IPS DF 6.9 (cell line): ENCODE data around the gene MLXIPL.

Experiments
- DNase-seq: peaks from one replicate; pipeline ENCODE4 v3.0.0-alpha.2; 2013; ENCODE audit warnings: low read depth, low spot score
- H3K27ac ChIP-seq: one replicate; pipeline ENCODE4 v1.5.1; 2013; ENCODE audit warnings: low read length, control low read depth
- H3K27me3 ChIP-seq: 2 replicates; pipeline ENCODE4 v1.6.1; 2013; ENCODE audit warnings: mild to moderate bottlenecking, low read length; ENCODE audit not compliant: control insufficient read depth, insufficient read depth
- H3K36me3 ChIP-seq: 2 replicates; pipeline ENCODE4 v1.6.1; 2013; ENCODE audit warnings: low read length; ENCODE audit not compliant: control insufficient read depth, insufficient read depth
- H3K4me1 ChIP-seq: 2 replicates; pipeline ENCODE4 v1.6.1; 2013; ENCODE audit warnings: low read length; ENCODE audit not compliant: control insufficient read depth, insufficient read depth
- H3K4me3 ChIP-seq: 2 replicates; pipeline ENCODE4 v1.5.1; 2013; ENCODE audit warnings: mild to moderate bottlenecking, low read length
- H3K9me3 ChIP-seq: 2 replicates; pipeline ENCODE4 v1.6.1; 2013; ENCODE audit warnings: low read length, inconsistent platforms; ENCODE audit not compliant: control insufficient read depth, insufficient read depth
- WGBS: extraction: QIAGEN DNeasy Blood & Tissue Kit; methylation state at CpG from one replicate; pipeline ENCODE4 v1.1.7; 2013; ENCODE audit warnings: mixed read lengths, missing lambda C conversion rate; ENCODE audit not compliant: insufficient read length, insufficient coverage; 5-methylcytosine and 5-hydroxymethylcytosine counted together

Gene MLXIPL

GRCh38 chr7:73644688-73645286 is 20.5 kb upstream of the MLXIPL start:
- WGBS: no CpG with 5 or more reads among the region's 5 CpGs
- DNase-seq: no peak
- H3K4me3 ChIP-seq: no peak overlapping the region
- H3K9me3 ChIP-seq: no peaks in the 10 kb centered on the region; the same call in 1 of the 2 replicates
- H3K36me3 ChIP-seq: no peaks in the 10 kb centered on the region
- no peaks in the 10 kb centered on the region for H3K4me1 ChIP-seq
- peaks cover 5% of the 10 kb centered on the region; the same call in 1 of the 2 replicates for H3K27me3 ChIP-seq
- H3K27ac ChIP-seq: no peak overlapping the region

- no peaks in the 10 kb centered on the region; the same call in 1 of the 2 replicates for H3K27me3 ChIP-seq
- no peak for DNase-seq
- no peaks in the 10 kb centered on the region for H3K4me1 ChIP-seq
- no peaks in the 10 kb centered on the region for H3K36me3 ChIP-seq
- WGBS: no CpG with 5 or more reads among the region's 2 CpGs
- no peaks in the 10 kb centered on the region; the same call in 1 of the 2 replicates for H3K9me3 ChIP-seq
- no peak overlapping the region for H3K27ac ChIP-seq
- no peak overlapping the region for H3K4me3 ChIP-seq
Observed at GRCh38 chr7:73642834-73643233, 18.5 kb upstream of the MLXIPL start.

DNA sequence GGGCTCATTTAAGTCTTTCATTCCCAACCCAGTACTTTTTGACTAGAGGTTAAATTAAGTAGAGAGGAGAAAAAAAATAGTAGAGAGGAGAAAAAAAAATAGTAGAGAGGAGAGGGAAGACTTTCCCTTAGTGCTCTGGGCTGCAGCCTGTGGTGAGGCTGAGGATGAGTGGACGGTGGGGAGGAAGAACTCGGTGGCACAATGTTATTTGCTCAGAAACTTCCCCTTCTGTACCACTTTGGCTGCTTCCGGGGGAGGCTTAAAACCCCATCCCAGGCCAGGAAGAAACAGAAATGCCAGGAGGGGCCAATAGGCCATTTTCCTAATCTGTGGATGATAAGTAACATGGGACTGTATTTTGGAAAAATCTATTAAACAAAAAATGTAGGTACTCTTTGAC is 14.6 kb upstream of the MLXIPL start:
- H3K4me1 ChIP-seq: 0 out of 2 replicates have a peak, but pooled peaks cover 1% of the 10 kb centered on the region
- no CpG with 5 or more reads among the region's 3 CpGs for WGBS
- H3K27ac ChIP-seq: no peak overlapping the region
- DNase-seq: no peak
- H3K4me3 ChIP-seq: no peak overlapping the region
- H3K36me3 ChIP-seq: no peaks in the 10 kb centered on the region
- no peaks in the 10 kb centered on the region for H3K27me3 ChIP-seq
- H3K9me3 ChIP-seq: no peaks in the 10 kb centered on the region; the same call in 1 of the 2 replicates

DNA sequence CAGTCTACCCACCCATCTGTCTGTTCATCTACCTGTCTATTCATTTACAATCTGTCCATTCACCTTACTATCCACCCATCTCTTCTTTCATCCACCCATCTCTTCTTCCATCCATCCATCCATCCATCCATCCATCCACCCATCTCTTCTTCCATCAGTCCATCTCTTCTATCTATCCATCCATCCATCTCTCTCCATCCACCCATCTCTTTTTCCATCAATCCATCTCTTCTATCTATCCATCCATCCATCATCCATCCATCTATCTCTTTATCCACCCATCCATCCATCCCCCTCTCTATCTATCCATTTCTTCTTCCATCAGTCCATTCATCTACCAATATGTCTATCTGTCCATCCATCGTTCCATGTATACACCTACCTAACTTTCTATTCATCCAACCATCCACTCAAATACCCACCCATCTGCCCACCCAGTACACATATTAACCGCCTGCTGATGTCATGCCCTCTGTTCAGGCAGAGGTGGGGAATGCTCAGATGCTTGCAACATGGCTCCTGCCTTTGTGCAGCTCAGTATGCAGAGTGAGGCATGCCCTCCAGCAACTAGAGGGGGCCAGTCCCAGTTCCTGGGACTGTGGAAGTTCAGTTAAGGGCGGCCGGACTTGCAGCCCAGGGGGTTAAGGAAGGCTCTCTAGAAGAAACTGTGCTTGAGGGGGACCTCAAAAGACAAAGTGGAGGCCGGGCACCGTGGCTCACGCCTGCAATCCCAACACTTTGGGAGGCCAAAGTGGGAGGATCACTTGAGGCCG is 11.3 kb upstream of the MLXIPL start:
- 100% methylated on average over 1 of the region's 8 CpGs for WGBS
- Histone ChIP-seq H3K9me3 (no peaks in the 10 kb centered on the region), H3K27me3 (no peaks in the 10 kb centered on the region), H3K36me3 (no peaks in the 10 kb centered on the region), H3K4me3 (no peak overlapping the region), H3K4me1 (0 out of 2 replicates have a peak, but pooled peaks cover 1% of the 10 kb centered on the region), H3K27ac (no peak overlapping the region)
- no peak for DNase-seq

- Histone ChIP-seq H3K9me3 (no peaks in the 10 kb centered on the region), H3K4me3 (no peak overlapping the region), H3K4me1 (0 out of 2 replicates have a peak, but pooled peaks cover 1% of the 10 kb centered on the region), H3K27me3 (no peaks in the 10 kb centered on the region), H3K36me3 (no peaks in the 10 kb centered on the region), H3K27ac (no peak overlapping the region)
- DNase-seq: no peak
- WGBS: no CpG with 5 or more reads among the region's 8 CpGs
Observed at GRCh38 chr7:73633844-73634243, 9.5 kb upstream of the MLXIPL start.

DNA sequence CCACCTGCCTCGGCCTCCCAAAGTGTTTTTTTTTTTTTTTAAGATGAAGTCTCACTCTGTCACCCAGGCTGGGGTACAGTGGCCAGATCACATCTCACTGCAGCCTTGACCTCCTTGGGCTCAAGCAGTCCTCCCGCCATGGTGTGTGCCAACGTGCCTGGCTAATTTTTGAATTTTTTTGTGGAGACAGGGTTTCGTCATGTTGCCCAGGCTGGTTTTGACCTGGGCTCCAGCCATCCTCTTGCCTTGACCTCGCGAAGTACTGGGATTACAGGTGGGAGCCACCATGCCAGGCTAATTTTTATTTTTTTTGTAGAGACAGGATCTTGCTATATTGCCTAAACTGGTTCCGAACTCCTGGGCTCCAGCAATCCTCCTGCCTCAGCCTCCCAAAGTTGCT is 9.0 kb upstream of the MLXIPL start:
- no peak overlapping the region for H3K27ac ChIP-seq
- H3K4me1 ChIP-seq: 0 out of 2 replicates have a peak, but pooled peaks cover 1% of the 10 kb centered on the region
- no peak overlapping the region for H3K4me3 ChIP-seq
- WGBS: no CpG with 5 or more reads among the region's 7 CpGs
- H3K9me3 ChIP-seq: no peaks in the 10 kb centered on the region
- no peak for DNase-seq
- no peaks in the 10 kb centered on the region for H3K36me3 ChIP-seq
- H3K27me3 ChIP-seq: no peaks in the 10 kb centered on the region

GRCh38 chr7:73631558-73631957 is 7.2 kb upstream of the MLXIPL start:
- H3K9me3 ChIP-seq: no peaks in the 10 kb centered on the region
- no peak overlapping the region for H3K4me3 ChIP-seq
- no peaks in the 10 kb centered on the region for H3K36me3 ChIP-seq
- no peaks in the 10 kb centered on the region; the same call in 1 of the 2 replicates for H3K27me3 ChIP-seq
- no CpG with 5 or more reads among the region's 1 CpG for WGBS
- peaks cover 4% of the 10 kb centered on the region; the same call in 1 of the 2 replicates for H3K4me1 ChIP-seq
- no peak overlapping the region for H3K27ac ChIP-seq
- no peak for DNase-seq

DNA sequence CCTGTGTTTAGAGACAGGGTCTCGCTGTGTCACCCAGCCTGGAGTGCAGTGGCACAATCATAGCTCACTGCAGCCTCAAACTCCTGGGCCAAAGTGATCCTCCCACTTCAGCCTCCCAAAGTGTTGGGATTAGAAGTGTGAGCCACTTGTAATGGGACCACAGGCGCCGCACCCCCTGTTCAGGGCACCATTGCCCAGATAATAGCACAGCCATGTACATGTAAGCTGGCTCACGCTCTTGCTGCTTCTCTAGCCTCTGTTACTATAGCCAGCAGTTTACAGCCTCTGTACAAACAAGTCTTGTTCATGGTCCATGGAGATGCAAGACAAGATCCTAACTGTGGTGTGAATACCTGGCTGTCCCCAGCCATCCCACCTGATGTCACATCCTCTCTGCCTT is 4.2 kb upstream of the MLXIPL start:
- H3K27ac ChIP-seq: no peak overlapping the region
- H3K27me3 ChIP-seq: peaks cover under 1% of the 10 kb centered on the region
- peaks cover 3% of the 10 kb centered on the region; the same call in 1 of the 2 replicates for H3K4me1 ChIP-seq
- no peaks in the 10 kb centered on the region for H3K36me3 ChIP-seq
- WGBS: no CpG with 5 or more reads among the region's 4 CpGs
- no peak overlapping the region for H3K4me3 ChIP-seq
- DNase-seq: no peak
- H3K9me3 ChIP-seq: no peaks in the 10 kb centered on the region

DNA sequence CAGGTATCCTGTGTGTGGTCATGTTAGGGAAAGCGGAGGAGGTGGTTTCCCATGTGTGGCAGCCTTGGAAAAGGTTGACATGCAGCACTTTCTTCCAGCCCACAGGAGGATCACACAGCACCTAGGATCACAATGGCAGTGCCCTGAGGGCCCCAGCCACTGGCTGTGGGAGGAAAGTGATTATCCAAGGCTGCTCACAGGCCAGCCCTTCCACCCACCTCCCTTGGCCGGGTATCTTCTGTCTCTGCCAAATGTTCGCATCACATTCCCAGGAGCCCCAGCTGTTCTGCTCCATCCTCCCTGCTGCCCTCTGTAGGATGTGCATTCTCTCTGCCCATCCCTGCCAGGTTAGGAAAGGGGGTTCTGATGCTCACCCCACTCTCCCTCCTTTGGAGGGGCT is 2.5 kb upstream of the MLXIPL start:
- peaks cover 2% of the 10 kb centered on the region for H3K27me3 ChIP-seq
- DNase-seq: no peak
- WGBS: no CpG with 5 or more reads among the region's 3 CpGs
- H3K27ac ChIP-seq: no peak overlapping the region
- peaks cover 3% of the 10 kb centered on the region; the same call in 1 of the 2 replicates for H3K4me1 ChIP-seq
- H3K9me3 ChIP-seq: no peaks in the 10 kb centered on the region
- H3K4me3 ChIP-seq: no peak overlapping the region
- H3K36me3 ChIP-seq: no peaks in the 10 kb centered on the region

- Histone ChIP-seq H3K4me3 (no peak overlapping the region), H3K27ac (no peak overlapping the region), H3K36me3 (no peaks in the 10 kb centered on the region), H3K9me3 (no peaks in the 10 kb centered on the region), H3K4me1 (peaks cover 3% of the 10 kb centered on the region; the same call in 1 of the 2 replicates), H3K27me3 (peaks cover 2% of the 10 kb centered on the region)
- no CpG with 5 or more reads among the region's 11 CpGs for WGBS
- no peak for DNase-seq
Observed at GRCh38 chr7:73625276-73625675, 954 bp upstream of the MLXIPL start.
